GM12865 (cell line): Measurements from ENCODE around the gene TMEM245.

Experiments
- DNase-seq: peaks from one replicate; pipeline ENCODE4 v3.0.0; 2010; ENCODE audit warnings: low read depth
- H3K4me3 ChIP-seq: 2 replicates; pipeline ENCODE4 v1.5.1; 2011; ENCODE audit warnings: mild to moderate bottlenecking, low read depth, low read length, control low read depth
- TF ChIP-seq, protein P1 (sequence below): IDR thresholded peaks from 2 replicates; pipeline ENCODE4 v1.5.1; 2011; ENCODE audit warnings: low read length, control low read depth, low read depth, inconsistent platforms; ENCODE audit not compliant: insufficient read depth; ENCODE audit errors: missing control alignments

Gene TMEM245

DNA sequence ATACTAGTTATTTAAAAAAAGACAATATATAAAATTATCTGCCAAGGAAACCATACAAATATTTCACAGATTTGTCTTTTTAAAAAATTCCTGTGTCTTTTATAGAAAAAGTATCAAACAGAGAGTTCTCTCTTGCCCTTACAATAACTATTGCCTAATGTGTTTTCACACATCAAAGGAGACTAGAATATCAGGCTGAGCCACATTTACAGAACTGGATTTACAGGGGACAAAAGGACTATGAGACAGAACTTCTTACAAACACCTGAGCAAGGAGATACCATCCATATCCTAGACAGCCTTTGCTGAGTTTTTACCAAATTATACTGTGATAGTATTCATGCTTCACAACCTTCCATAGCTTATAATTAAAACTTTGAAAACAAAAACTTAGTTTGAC is 34.2 kb downstream of the TMEM245 start:
- DNase-seq = no peak
- no peak overlapping the region for H3K4me3 ChIP-seq
- TF ChIP-seq, protein P1, sequence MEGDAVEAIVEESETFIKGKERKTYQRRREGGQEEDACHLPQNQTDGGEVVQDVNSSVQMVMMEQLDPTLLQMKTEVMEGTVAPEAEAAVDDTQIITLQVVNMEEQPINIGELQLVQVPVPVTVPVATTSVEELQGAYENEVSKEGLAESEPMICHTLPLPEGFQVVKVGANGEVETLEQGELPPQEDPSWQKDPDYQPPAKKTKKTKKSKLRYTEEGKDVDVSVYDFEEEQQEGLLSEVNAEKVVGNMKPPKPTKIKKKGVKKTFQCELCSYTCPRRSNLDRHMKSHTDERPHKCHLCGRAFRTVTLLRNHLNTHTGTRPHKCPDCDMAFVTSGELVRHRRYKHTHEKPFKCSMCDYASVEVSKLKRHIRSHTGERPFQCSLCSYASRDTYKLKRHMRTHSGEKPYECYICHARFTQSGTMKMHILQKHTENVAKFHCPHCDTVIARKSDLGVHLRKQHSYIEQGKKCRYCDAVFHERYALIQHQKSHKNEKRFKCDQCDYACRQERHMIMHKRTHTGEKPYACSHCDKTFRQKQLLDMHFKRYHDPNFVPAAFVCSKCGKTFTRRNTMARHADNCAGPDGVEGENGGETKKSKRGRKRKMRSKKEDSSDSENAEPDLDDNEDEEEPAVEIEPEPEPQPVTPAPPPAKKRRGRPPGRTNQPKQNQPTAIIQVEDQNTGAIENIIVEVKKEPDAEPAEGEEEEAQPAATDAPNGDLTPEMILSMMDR = no peak

DNA sequence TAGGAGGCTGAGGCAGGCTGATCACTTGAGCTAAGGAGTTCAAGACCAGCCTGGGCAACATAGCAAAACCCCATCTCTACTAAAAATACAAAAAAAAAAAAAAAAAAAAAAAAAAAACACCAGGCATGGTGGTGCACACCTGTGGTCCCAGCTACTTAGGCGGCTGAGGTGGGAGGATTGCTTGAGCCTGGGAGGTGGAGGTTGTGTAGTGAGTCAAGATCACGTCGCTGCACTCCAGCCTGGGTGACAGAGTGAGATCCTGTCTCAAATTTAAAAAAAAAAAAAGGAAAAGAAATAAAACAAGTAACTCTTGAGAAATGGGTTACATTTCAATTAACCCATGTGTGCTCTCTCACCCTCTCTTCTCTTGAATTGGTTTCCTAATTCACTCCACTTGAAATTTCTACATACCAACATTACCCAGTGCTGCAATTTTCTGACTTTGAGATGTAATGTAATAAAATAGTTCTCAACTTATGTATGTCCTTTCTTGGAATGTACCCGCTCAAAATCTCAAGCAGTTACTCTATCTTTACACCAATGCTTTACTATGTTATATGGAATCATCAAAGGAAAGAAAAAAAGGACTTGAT is 35.8 kb downstream of the TMEM245 start:
- no peak overlapping the region for H3K4me3 ChIP-seq
- TF ChIP-seq, protein P1 = no peak
- no peak for DNase-seq

DNA sequence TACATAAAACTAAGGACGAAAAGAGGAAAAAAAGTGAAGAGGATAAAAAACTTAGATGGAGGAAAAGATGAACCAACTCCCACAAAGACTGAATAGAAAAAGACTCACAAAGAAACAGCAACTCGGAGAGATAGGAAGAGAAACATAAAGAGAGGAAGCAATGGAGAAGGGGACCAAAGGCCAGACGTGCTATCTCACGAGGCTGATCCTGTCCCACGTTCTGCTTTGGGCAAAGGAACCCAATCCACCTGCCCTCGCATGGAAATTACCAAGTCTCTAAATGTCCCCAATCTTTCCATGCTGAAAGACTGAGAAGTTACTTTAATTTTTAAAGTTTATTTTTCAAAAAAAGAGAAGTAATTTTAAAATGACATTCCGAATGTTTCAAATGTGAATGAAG is 36.6 kb downstream of the TMEM245 start:
- TF ChIP-seq, protein P1 = no peak
- no peak overlapping the region for H3K4me3 ChIP-seq
- no peak for DNase-seq

DNA sequence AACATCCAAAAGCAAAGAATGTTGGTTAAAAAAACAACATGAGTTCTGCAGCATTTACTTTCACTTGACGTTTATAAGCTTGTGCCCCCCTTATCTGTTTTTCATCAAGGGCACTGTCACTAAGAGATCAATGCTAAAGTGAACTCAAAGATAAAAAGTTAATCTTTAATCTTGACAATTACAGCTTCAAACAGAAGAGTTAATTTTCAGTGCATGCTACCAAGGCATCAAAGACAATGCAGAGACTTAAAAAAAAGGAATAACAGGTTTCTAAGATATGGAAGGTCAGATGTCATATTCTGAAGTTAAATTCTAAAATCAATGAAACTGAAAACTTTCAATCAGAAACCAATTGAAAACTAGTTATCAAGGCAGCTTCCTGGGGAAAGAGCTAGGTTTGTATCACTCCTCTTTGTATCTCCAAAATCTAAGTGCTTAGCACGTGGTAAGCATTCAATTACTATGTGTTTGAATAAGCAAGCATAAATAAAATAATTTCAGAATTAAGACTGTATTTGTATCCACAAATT is 37.6 kb downstream of the TMEM245 start:
- TF ChIP-seq, protein P1 = no peak
- DNase-seq = no peak
- H3K4me3 ChIP-seq = no peak overlapping the region

DNA sequence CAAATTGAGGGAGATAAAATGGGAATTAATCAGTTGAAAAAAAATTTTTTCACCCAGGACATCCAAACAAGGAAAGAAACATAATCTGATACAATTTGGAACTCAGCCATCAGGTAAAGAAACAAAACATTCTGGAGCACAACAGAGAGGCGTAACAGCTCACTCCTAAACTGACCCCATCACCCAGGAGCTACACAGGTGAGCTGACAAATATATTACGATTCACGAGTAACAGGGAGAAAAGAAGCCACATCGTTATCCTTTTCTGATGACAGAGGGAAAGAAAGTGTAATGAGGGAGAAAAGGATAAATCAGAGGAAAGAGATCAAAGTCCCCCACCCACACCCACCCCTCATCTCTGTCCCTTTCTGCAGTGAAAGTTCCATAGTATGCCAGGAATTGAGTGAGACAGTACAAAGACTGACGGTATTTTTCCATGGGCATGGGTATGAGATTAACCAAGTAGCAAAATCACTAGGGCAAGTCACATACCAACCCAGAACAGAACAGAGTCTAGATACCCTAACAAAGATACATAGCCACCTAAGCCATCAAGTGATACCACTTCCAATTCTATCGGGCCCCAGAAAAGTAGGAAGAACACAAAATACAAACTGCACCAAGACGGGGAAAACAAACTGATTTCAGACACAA is 45.4 kb downstream of the TMEM245 start:
- TF ChIP-seq, protein P1 = no peak
- H3K4me3 ChIP-seq = no peak overlapping the region
- no peak for DNase-seq

DNA sequence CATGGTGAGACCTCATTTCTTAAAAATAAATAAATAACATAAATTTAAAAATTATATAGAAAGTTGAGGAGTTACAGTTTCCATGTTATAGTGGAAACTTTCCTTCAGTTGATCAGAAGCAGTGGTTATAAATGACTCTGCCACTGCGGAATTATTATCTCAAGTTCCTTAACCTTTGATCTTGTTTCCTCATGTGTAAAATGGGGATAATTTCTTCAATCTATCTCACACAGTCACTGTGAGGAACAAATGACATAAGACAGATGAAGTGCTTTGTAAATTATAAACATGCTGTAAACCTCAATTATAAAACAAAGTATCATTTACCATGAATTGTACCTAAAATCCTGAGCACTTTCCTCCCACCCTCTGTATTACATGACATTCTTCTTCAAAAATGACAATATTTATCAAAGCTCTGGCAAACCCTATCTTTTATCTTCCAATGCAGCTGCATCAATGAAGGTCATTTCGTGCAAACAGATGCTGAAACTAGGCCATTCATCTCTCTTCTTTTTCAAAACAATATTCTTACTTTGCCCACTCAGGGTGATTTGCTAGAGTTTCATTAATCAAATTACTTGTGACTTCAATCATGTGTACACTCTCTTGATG is 46.8 kb downstream of the TMEM245 start:
- TF ChIP-seq, protein P1 = no peak
- H3K4me3 ChIP-seq = no peak overlapping the region
- no peak for DNase-seq
